Measurements from ENCODE around the gene YIPF2. TPM values are rescaled to one million over a fixed set of nuclear protein-coding genes. Genes with fewer than 3 reads are reported as not detected.

Gene YIPF2
- total RNA-seq, 1 donor from 2014 or later, result 47.2 TPM

GRCh38 chr19:10908380-10908960, 20.0 kb downstream of the YIPF2 start:
- TF ChIP-seq CTCF (IDR thresholded peaks at IDR 0.05; ENCODE audit: partially characterized antibody, unreplicated experiment), result no peak
- Mint-ChIP-seq H3K4me1 (ENCODE audit: low read depth, unreplicated experiment) (peaks cover 11% of the 10 kb centered on the region), H3K27ac (ENCODE audit: unreplicated experiment) (no peak overlapping the region), H3K27me3 (ENCODE audit: unreplicated experiment) (peaks cover 8% of the 10 kb centered on the region), H3K9me3 (ENCODE audit: unreplicated experiment) (peaks cover 1% of the 10 kb centered on the region), H3K36me3 (ENCODE audit: unreplicated experiment) (no peaks in the 10 kb centered on the region), H3K4me3 (ENCODE audit: unreplicated experiment) (no peak overlapping the region)
- no peak for DNase-seq

- Mint-ChIP-seq H3K36me3 (ENCODE audit: unreplicated experiment) (no peaks in the 10 kb centered on the region), H3K4me3 (ENCODE audit: unreplicated experiment) (no peak overlapping the region), H3K27ac (ENCODE audit: unreplicated experiment) (no peak overlapping the region), H3K4me1 (ENCODE audit: low read depth, unreplicated experiment) (peaks cover 11% of the 10 kb centered on the region), H3K9me3 (ENCODE audit: unreplicated experiment) (peaks cover 4% of the 10 kb centered on the region), H3K27me3 (ENCODE audit: unreplicated experiment) (peaks cover 8% of the 10 kb centered on the region)
- TF ChIP-seq CTCF (IDR thresholded peaks at IDR 0.05; ENCODE audit: partially characterized antibody, unreplicated experiment), result no peak
- no peak for DNase-seq
These were observed 20.5 kb downstream of the YIPF2 start for GRCh38 chr19:10907925-10908324.

GRCh38 chr19:10899151-10899653, 29.2 kb downstream of the YIPF2 start:
- peaks cover 26% of the 10 kb centered on the region for H3K4me1 Mint-ChIP-seq (ENCODE audit: low read depth, unreplicated experiment)
- no peaks in the 10 kb centered on the region for H3K36me3 Mint-ChIP-seq (ENCODE audit: unreplicated experiment)
- H3K27me3 Mint-ChIP-seq (ENCODE audit: unreplicated experiment), result peaks cover 15% of the 10 kb centered on the region
- H3K4me3 Mint-ChIP-seq (ENCODE audit: unreplicated experiment), result no peak overlapping the region
- no peak for TF ChIP-seq CTCF (IDR thresholded peaks at IDR 0.05; ENCODE audit: partially characterized antibody, unreplicated experiment)
- no peak overlapping the region for H3K27ac Mint-ChIP-seq (ENCODE audit: unreplicated experiment)
- peaks cover 10% of the 10 kb centered on the region for H3K9me3 Mint-ChIP-seq (ENCODE audit: unreplicated experiment)
- no peak for DNase-seq

- no peak for TF ChIP-seq CTCF (IDR thresholded peaks at IDR 0.05; ENCODE audit: partially characterized antibody, unreplicated experiment)
- peak overlapping the region; percentile 33 for H3K27ac Mint-ChIP-seq (ENCODE audit: unreplicated experiment)
- no peaks in the 10 kb centered on the region for H3K36me3 Mint-ChIP-seq (ENCODE audit: unreplicated experiment)
- no peak for DNase-seq
- H3K9me3 Mint-ChIP-seq (ENCODE audit: unreplicated experiment), result peaks cover 13% of the 10 kb centered on the region
- H3K4me1 Mint-ChIP-seq (ENCODE audit: low read depth, unreplicated experiment), result peaks cover 27% of the 10 kb centered on the region
- H3K27me3 Mint-ChIP-seq (ENCODE audit: unreplicated experiment), result peaks cover 13% of the 10 kb centered on the region
- H3K4me3 Mint-ChIP-seq (ENCODE audit: unreplicated experiment), result no peak overlapping the region
These were observed 29.8 kb downstream of the YIPF2 start for GRCh38 chr19:10898633-10899032.

GRCh38 chr19:10896851-10897526, 31.4 kb downstream of the YIPF2 start:
- Mint-ChIP-seq H3K9me3 (ENCODE audit: unreplicated experiment) (peaks cover 9% of the 10 kb centered on the region), H3K27ac (ENCODE audit: unreplicated experiment) (peak overlapping the region; percentile 86), H3K4me3 (ENCODE audit: unreplicated experiment) (peak overlapping the region; percentile 49), H3K36me3 (ENCODE audit: unreplicated experiment) (no peaks in the 10 kb centered on the region), H3K4me1 (ENCODE audit: low read depth, unreplicated experiment) (peaks cover 33% of the 10 kb centered on the region), H3K27me3 (ENCODE audit: unreplicated experiment) (peaks cover 13% of the 10 kb centered on the region)
- TF ChIP-seq CTCF (IDR thresholded peaks at IDR 0.05; ENCODE audit: partially characterized antibody, unreplicated experiment), result no peak
- DNase-seq, result no peak
